ENCODE measurements around the gene EDARADD. TPM values are rescaled to one million over a fixed set of nuclear protein-coding genes. Genes with fewer than 3 reads are reported as not detected.

The EDARADD gene
- total and polyA plus RNA-seq, 2 of the 8 experiments (the other 6 are each of a cell fraction or from before 2014, with no cell fraction given) = 3.4 to 6.1 TPM

GRCh38 chr1:236421850-236422516 is 27.9 kb downstream of the EDARADD start (continued):
- TF ChIP-seq CEBPB (IDR thresholded peaks at IDR 0.05; ENCODE audit: low read depth, low read length) = no peak
- TF ChIP-seq RNF2 (IDR thresholded peaks at IDR 0.05; ENCODE audit: borderline replicate concordance, low read depth, low read length, missing control alignments, poor library complexity, severe bottlenecking) = no peak
- TF ChIP-seq TAF1 (IDR thresholded peaks at IDR 0.05; ENCODE audit: low read depth, low read length) = no peak
- no peak for TF ChIP-seq NRF1 (IDR thresholded peaks at IDR 0.05; ENCODE audit: low read depth, low read length)
- no peak for TF ChIP-seq TCF12 (IDR thresholded peaks at IDR 0.05; ENCODE audit: low read depth, low read length)
- TF ChIP-seq JUN (IDR thresholded peaks at IDR 0.05; ENCODE audit: low read depth, low read length) = no peak
- TF ChIP-seq FOSL1 (IDR thresholded peaks at IDR 0.05; ENCODE audit: insufficient read depth, low read depth, low read length) = no peak
